GM21717 (cell line): Measurements from ENCODE around the gene ULK4.
"Not testable (repeated sequence)": the region's sequence is repeated elsewhere in the genome, so short reads cannot be mapped to it uniquely, and the experiment has no call there.

Experiments
- ATAC-seq: cut with Tn5 transposase; IDR thresholded peaks from one replicate; pipeline ENCODE4 v1.9.1; 2021; ENCODE audit warnings: mild to moderate bottlenecking, moderate library complexity; ENCODE audit not compliant: unreplicated experiment

The ULK4 gene

DNA sequence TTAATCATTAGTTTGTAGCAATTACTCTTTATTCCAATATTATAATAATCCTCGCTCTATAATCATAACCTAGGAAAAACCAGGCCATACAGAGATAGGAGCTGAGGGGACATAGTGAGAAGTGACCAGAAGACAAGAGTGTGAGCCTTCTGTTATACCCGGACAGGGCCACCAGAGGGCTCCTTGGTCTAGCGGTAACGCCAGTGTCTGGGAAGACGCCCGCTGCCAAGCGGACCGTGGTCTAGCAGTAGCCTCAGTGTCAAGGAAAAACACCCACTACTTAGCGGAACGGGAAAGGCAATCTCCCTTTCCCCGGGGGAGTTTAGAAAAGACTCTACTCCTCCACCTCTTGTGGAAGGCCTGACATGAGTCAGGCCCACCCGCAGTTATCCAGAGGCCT is 266.1 kb downstream of the ULK4 start:
- not testable (repeated sequence) for ATAC-seq

DNA sequence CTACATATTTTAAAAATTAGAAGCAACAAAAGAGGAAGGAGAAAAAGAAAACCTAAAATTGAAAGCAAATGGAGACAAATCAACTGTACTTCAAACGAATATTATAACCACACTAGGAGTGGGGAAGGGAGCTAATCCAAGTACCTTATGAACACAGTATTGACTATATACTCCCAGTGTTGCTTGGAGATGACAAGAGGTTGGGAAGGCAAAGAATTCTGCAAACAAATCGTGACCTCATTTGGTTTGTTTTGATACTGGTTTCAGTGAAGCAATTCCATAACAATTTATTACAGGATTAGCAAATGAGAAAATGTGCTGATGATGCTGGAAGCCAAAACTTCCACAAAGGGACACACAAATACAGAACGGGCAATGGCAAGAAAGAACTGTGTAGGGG is 268.1 kb downstream of the ULK4 start:
- ATAC-seq = no peak

DNA sequence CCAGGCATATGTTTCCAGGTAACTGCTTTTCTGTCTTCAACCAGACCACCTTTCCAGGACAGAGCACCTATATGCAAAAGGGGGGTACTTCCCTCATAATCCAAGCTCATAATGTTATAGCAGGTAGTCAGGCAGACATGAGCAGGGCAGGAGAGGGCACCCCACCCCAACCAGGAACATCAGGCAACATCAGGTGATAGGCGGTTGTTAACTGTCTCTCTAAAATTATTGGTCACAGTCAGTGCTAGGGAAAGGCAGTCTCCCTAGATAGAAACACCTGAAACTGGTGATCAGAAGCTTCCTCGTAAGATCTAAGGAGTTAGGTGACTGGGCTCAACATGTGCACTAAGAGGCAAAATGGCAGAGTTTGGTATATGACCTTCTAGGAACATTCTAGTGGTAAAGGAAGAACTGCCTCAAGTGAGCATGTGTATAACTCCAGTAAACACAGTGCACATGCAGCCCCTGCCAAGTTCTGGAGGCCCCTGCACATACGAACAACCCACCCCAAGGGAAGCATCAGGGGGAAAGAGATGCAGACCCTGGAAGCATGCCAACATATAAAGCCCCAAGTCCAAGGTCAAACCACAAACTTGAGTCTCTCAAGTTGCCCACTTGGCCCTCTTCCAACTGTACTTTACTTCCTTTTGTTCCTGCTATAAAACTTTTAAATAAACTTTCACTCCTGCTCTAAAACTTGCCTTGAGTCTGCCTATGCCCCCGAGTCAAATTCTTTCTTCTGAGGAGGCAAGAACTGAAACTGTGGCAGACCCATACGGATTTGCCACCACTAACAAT is 270.9 kb downstream of the ULK4 start:
- no peak for ATAC-seq

DNA sequence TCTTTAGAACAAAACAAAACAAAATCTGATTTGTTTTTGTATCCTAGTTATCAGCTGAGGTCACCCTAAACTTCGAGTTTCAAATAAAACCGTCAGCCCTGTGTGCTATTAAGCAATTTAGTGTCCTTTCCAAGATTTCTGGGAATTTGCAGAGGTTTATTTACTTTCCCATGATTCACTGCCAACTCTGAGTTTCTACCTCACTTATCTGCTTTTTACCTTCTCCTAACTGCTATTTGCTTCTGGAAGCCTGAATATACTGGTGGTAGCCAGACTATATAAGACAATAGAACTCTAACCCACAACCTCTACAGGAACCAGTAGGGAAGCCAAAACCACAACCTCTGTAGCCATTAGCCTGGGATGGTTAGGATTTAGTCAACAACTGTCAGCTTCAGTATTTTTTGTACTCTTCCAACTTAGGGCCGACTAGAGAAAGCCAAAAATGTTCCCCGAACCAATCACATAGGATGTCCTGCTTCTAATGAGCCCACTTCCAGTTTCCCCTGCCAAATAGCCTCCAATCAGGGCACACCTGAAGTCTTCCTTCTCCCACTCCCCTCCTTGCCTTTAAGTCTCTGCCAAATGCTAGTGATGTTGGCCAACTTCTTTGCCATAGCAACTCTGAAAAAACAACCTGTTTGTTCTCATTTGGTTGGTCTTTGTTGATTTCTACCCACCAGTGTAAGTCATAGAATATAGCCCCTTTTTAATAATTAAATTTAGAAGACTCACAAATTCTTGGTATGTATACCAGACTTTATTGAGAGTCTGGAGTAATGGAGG is 273.1 kb downstream of the ULK4 start:
- ATAC-seq = no peak

DNA sequence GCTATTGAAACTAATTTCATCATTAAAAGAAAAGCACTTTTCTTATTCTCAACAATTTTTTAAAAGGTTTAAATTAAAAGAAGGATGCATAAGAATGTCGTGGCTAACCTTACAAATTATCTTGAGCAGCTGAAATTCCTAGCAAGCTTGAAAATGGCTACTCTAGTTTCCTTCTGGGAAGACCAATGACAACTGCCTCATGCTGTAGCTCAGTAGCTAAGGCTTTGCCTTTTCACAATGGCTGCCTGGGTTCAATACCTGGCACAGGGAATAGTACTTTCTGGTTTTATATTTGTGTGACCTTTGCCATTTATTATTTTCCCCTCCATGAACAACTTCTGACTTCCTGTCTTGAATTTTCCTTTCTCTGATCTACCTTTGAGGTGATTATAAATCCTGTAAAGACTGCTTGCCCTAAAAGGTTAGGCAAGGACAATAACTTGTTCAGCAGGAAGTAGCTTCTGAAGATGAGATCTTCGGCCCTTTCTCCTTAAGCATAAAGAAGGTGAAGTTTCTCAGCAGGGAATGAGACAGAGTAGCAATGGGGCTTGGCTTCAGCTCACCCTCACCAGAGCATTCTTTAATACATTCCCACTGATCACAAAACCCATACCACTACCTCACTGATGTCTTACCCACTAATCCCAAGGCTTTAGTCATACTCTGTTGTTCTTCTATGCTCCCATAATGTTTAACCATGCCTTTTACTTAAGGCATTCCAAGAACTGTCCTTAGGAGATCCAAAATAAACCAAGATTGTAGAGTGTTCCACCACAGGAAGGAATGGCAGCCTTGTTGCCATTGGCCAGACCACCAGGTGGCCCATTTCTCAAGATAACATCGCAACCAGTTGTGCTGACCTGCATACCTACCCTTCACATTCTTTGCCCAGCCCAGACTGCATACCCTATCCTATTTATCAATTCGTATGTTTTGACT is 276.8 kb downstream of the ULK4 start:
- no peak for ATAC-seq

DNA sequence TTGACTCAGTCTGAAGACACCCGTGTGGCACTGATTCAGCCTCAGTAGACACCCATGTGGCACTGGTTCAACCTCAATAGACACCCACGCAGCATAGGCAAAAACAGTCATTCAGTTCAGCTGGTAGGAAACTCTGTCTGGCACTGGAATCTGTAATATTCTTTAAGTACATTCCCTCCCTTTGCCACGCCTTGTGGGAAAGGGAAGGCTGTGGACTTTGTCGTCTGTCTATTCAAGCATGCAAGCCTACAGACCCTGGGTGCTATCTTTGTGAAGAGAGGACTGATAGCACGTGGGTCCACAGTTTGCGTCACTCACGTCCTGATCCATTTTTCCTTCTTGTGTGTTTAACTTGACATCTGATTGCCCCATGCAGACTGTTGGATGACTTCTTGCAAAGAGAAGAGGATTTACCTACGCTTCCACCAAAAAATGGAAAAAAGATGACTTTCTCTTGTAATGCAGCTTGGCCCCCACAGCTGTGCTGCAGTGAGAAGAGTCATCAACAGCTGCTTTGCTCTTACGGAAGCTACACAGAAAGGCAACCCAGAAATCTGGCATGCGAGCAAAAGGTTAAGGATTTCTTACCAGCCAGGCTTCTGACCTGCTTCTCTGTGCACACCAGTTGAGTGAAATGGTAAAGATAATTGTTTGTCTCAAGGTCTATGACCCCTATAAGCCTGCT is 278.1 kb downstream of the ULK4 start:
- no peak for ATAC-seq

DNA sequence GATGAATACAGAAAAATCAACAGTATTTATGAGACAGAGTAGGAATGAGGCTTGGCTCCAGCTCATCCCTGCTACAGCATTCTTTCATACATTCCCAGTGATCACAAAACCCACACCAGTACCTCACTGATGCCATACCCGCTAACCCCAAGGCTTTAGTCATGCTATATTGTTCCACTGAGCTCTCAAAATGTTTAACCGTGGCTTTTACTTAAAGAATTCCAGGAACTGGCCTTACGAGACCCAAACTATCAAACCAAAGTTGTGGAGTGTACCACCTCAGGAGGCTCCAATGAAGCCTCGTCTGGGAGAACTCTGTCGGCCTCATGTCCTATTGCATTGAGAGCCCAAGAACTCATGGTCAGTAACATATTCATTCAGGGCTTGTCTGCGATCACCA is 278.9 kb downstream of the ULK4 start:
- no peak for ATAC-seq

DNA sequence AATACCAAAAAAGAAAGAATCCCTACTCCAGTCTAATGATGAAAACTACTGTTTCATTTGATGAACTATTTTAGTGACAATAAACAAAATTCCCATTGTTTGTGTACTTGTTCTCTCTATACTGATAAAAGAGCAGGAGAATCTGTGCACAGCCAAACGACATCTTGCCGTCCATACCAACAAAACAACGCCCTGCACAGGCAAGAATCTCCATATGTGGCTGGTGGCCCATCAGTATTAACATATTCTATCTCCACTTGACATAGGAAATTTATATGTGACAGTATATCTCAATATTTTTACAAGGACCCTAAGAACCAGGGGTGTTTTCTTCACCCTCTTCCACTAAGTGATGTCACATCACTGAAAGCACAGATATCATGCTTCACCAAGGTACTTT is 279.5 kb downstream of the ULK4 start:
- no peak for ATAC-seq

DNA sequence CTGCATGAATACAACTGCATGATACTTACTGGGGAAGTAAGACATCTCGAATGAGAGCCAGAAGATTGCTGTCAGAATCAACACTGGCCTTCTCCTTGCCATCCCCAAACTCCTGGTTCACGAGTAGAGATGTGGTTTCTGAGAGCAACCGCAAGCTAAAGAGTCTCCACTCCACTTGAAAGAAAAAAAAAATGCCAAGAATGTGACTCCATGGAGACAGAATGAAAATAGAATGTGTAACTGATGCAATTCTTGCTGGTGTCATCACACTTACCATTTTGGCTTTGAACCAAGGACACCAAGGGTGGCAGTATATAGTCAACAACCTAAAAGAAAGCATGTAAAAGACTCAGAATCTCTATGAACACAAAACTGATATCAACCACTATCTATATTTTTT is 280.4 kb downstream of the ULK4 start:
- no peak for ATAC-seq

DNA sequence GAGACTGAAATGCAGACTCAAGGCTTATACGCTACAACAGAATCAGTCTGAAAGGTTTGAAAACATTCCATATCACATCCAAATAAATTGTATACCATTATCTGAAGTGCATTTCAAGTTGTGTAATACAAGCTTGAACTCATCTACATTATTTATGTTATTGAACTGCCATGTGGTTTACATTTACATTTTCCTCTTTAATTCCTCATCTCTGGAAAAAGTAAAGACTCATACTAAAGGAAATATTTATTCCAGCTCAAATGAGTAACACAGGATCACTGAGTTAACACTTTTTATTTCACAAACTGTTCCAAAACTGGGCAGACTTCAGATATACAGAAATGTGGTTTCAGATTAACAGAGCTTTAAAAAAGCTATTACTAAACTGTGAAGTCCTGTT is 282.5 kb downstream of the ULK4 start:
- ATAC-seq = no peak

DNA sequence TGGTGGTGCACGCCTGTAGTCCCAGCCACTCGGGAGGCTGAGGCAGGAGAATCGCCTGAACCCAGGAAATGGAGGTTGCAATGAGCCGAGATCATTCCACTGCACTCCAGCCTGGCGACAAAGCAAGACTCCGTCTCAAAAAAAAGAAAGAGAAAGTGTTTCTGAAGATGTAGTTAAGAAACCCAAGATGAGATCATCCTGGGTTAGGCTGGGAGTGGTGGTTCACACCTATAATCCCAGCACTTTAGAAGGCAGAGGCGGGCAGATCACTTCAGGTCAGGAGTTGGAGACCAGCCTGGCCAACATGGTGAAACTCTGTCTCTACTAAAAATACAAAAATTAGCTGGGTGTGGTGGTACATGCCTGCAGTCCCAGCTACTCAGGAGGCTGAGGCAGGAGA is 286.8 kb downstream of the ULK4 start:
- ATAC-seq = not testable (repeated sequence)

DNA sequence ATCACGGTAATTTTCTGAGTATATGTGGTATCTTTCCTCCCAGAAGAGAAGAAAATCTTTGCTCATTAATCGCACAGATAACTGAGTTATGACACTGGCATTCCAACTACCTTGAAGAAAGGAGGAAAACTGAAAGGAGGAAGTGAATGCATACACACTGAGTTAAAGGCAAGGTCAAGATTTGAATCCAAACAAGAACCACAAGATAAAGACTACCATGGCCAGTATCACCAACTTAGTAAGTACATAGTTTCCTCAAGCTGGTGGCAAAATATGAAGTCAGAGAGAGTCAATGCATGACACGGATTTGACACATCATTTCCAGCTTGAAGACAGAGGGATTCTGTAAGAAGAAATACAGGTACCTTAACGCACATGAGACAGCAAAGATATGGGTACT is 287.5 kb downstream of the ULK4 start:
- ATAC-seq = no peak

DNA sequence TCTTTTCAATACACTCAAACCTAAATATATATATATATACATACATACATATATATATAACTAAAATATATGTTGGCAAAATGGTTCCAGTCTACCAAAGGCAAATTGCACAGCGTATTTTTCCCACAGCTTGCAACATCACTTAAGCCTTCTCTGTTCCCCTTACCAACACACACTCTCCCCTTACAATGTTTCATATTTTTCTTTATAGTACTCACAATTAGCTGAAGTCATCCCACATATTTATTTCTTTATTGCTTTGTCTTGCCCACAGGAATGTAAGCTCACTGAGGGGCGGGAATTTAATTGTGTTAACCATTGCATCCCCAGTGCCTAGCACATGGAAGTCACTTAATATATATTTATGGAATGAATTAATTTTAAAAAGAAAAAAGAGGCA is 288.3 kb downstream of the ULK4 start:
- no peak for ATAC-seq

DNA sequence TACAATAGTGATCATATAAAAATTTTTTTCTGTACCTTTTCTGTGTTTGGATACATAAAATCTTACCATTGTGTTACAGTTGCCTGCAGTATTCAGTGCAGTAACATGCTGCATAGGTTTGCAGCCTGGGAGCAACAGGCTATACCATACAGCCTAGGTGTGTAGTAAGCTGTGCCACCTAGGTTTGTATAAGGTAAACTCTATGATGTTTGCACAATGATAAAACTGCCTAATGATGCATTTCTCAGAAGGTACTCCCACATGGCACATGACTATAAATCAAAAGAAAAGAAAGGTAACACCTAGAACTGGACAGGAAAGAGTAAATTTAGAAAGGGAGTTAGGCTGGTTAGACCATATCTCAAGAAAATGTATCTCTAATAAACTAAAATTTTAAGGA is 293.5 kb downstream of the ULK4 start:
- no peak for ATAC-seq

DNA sequence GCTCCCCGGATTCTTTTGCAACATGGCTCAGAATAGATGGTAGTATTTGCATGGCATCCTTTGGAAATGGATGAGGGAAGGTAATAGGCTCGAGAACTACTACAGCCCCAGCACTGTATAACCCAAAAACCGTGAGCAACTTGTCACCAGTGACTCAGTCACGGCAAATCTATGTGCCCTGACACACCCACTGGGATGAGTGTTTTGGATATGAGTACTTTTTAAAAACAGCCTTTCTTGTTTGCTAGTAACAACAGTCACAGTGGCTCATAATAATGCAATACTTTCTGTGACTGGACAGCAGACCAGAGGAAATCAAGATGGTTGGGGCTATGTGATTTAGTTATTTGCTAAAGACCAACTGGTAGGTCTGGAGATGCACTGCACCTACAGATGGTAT is 299.6 kb downstream of the ULK4 start:
- no peak for ATAC-seq

DNA sequence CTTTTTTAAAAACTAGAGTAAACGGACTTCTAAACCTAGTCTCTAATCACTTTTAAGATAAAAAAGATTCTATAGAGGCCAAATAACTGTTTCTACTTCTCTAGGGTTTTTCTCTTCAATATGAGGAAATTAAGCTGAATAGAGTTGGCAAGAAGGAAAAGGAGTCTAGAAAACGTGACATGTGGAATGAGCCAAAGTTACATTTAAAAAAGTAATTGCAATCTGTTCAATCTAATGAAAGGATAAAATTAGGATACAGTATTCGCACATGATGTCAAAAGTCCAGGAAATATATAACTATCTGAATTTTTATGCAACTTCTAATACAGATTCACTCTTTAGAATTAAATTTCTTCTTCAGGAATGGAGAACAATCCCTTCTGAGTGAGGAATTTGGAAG is 300.1 kb downstream of the ULK4 start:
- ATAC-seq = no peak

DNA sequence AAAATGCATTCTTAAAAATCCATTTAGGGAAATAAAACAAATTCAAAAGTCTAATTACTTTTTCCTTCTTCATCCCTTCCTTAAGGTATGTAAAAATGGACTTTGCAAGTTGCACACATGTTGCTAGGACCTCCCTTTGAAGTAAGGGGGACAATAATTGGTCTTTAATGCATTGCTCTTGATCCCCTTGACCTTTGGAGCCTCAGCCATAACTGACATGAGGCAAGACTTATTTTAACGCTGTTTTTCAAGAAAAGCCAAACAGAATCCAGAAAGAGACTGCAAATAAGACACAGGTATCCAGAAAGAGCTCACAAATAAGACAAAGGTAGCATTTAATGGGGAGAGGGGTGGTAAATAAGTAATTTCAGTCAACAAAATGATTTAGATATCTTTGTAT is 301.4 kb downstream of the ULK4 start:
- ATAC-seq = no peak

DNA sequence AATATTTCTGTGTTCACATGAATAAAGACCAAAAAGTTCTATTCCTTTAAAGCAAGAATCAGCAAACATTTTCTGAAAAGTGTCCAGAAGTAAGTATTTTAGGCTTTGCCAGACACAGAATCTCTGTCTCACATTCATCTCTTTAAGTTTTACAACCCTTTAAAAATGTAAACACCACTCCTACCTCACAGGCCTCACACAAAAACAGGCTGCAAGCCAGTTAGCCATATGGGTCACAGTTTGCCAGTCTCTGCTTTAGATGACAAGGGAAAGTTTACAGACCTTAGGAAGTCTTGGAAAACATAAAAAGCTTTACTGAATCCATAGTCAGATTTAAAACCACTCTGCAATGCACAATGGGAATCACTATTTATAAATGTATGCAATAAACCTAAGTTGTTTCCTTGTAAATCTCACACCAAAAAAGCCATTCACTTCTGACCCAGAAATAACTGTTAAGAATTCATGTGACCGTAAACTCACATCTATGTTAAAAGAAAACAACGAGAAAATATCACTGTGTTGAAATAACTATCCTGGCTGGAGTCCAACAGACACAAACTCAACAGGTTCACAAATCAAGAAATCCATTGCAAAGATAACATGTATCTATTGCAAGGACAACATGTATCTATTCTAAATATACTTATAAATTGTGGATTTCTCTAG is 308.2 kb downstream of the ULK4 start:
- ATAC-seq = no peak

DNA sequence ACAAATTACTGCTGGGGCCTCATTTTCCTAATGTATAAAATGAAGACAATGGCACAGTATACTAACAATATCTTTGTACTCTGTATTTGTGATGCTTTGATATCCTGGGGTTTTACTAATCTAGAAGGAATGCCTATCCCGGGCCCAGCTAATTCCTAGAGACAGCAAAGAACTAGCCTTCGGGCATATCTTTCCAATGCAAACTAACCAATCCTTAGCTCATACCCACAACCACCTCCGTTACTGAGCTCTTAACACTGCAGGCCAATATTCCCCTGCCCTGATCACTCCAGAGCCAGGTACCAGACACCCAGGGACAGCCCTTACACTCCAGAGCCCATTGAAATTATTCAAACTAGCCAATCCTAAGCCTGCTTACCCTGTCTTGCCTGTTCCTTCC is 309.0 kb downstream of the ULK4 start:
- no peak for ATAC-seq

DNA sequence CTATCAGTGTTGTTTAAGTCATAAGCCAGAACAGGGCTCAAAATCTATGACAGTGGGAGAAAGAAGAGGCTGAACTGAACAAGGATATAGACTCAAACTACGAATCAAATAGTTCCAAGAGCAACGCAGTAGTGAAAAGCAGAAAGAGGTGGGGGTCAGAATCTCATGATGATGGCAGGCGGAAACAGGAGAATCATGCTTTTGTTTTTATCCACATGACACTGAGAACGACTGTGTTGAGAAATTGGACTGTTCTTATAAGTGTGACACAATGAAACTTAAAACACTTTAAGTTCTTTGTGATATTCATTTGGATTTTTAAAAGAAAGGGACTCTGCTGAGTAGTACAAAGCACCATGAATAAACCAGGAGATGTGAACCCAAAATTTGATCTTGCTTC is 309.4 kb downstream of the ULK4 start:
- no peak for ATAC-seq
